WTC11 (cell line): Measurements from ENCODE around the gene SPNS3.
A peak's percentile ranks its signal among the peaks of the same experiment; 100 is the strongest.

Source experiments
- ARID4B ChIP-seq: sonication (generic); formaldehyde crosslinking; IDR thresholded peaks from 2 replicates; pipeline ENCODE4 v1.8.0; 2023; ENCODE audit warnings: missing genetic modification reagents, mild to moderate bottlenecking, borderline replicate concordance
- CTCF ChIP-seq: fragments of 200-600 bp; IDR thresholded peaks from 2 replicates; pipeline ENCODE4 v1.8.0; 2022; ENCODE audit warnings: antibody characterized with exemption
- ETV6 ChIP-seq: sonication (generic); formaldehyde crosslinking; IDR thresholded peaks from 2 replicates; pipeline ENCODE4 v1.8.1; 2022; ENCODE audit warnings: mild to moderate bottlenecking, missing genetic modification reagents
- FOXK1 ChIP-seq: sonication (generic); formaldehyde crosslinking; IDR thresholded peaks from 2 replicates; pipeline ENCODE4 v1.8.0; 2022; ENCODE audit warnings: mild to moderate bottlenecking, moderate library complexity, missing genetic modification reagents
- MAX ChIP-seq: sonication (generic); formaldehyde crosslinking; IDR thresholded peaks from 2 replicates; pipeline ENCODE4 v1.8.0; 2022; ENCODE audit warnings: mild to moderate bottlenecking, missing genetic modification reagents
- MYBL2 ChIP-seq: sonication (generic); formaldehyde crosslinking; IDR thresholded peaks from 2 replicates; pipeline ENCODE4 v1.8.1; 2023; ENCODE audit warnings: mild to moderate bottlenecking, moderate library complexity, missing genetic modification reagents
- NFYB ChIP-seq: sonication (generic); formaldehyde crosslinking; conservative IDR thresholded peaks from 2 replicates; pipeline ENCODE4 v1.8.0; 2022; ENCODE audit warnings: low read depth, missing genetic modification reagents
- RELA ChIP-seq: sonication (generic); formaldehyde crosslinking; IDR thresholded peaks from 2 replicates; pipeline ENCODE4 v1.8.1; 2022; ENCODE audit warnings: missing genetic modification reagents, mild to moderate bottlenecking, borderline replicate concordance
- SMAD3 ChIP-seq: sonication (generic); formaldehyde crosslinking; IDR thresholded peaks from 2 replicates; pipeline ENCODE4 v1.8.0; 2022; ENCODE audit warnings: missing genetic modification reagents, mild to moderate bottlenecking, borderline replicate concordance
- TEAD4 ChIP-seq: sonication (generic); formaldehyde crosslinking; IDR thresholded peaks from 2 replicates; pipeline ENCODE4 v1.8.0; 2022; ENCODE audit warnings: mild to moderate bottlenecking, missing genetic modification reagents
- TP53 ChIP-seq: sonication (generic); formaldehyde crosslinking; IDR thresholded peaks from 2 replicates; pipeline ENCODE4 v1.8.1; 2023; ENCODE audit warnings: mild to moderate bottlenecking, missing genetic modification reagents
- TF ChIP-seq, protein P1 (sequence below): sonication (generic); formaldehyde crosslinking; IDR thresholded peaks from 2 replicates; pipeline ENCODE4 v1.8.1; 2022; ENCODE audit warnings: low read depth, missing genetic modification reagents, borderline replicate concordance

DNA sequence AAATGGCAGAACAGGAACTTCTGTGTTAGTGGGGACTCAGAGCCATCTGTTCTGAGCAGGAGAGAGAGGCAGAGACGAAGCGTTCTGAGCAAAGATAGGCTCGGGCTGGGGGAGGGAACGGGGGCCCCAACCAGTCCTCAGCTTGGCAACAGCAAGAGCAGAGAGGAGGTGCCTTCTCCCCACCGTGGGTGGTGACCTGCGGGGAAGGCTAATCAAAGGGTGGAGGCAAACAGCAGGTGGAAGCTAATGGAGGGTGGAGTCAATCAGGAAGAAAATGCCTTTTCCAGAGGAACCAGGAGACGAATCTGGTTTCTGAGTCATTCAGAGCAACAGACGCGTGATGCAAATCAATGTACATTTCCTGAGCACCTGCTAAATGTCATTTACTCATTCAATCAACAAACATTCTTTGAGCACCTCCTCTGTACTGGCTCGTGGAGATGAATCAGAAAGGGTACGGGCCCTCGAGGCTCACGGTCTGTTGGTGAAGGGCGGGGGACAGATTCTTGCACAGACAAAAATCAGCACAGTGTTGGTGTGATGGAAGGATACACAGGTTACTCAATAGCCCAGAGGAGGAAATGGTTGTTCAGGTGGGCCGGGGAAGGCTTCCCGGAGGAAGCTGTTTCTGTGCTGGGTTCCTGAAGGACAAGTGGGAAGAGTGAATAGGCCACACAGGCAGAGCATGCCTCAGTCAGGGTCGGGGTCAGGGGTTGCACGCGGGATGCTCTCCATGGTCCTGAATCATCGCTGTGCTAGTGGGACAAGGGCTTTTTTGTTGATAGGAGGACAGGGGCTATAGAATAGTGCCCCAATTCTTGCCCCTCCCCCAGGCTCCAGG lies 59.2 kb downstream of the SPNS3 start:
- TF ChIP-seq CTCF (no peak), MAX (CRISPR knock-in tag) (peak; percentile 73; the same call in 1 of the 2 replicates), FOXK1 (CRISPR knock-in tag) (peak; percentile 89), ETV6 (CRISPR knock-in tag) (peak; percentile 83), TEAD4 (CRISPR knock-in tag) (peak; percentile 81; the same call in 1 of the 2 replicates), ARID4B (CRISPR knock-in tag) (peak; percentile 92), RELA (CRISPR knock-in tag) (no peak), MYBL2 (CRISPR knock-in tag) (no peak), NFYB (no peak), TP53 (CRISPR knock-in tag) (peak; percentile 89; the same call in 1 of the 2 replicates), SMAD3 (CRISPR knock-in tag) (peak; percentile 95)
- TF ChIP-seq, protein P1, sequence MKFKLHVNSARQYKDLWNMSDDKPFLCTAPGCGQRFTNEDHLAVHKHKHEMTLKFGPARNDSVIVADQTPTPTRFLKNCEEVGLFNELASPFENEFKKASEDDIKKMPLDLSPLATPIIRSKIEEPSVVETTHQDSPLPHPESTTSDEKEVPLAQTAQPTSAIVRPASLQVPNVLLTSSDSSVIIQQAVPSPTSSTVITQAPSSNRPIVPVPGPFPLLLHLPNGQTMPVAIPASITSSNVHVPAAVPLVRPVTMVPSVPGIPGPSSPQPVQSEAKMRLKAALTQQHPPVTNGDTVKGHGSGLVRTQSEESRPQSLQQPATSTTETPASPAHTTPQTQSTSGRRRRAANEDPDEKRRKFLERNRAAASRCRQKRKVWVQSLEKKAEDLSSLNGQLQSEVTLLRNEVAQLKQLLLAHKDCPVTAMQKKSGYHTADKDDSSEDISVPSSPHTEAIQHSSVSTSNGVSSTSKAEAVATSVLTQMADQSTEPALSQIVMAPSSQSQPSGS: no peak
